ENCODE data around the gene CACNB4.

- TF ChIP-seq CTCF (IDR thresholded peaks at IDR 0.05) (no peak), POLR2AphosphoS5 (IDR thresholded peaks at IDR 0.05) (no peak)
These were observed 306.3 kb downstream of the CACNB4 start for GRCh38 chr2:151792589-151792988.
